HG03521 (cell line): Measurements from ENCODE around the gene CWC27.

ENCODE experiments used
- ATAC-seq: cut with Tn5 transposase; IDR thresholded peaks from one replicate; pipeline ENCODE4 v1.9.1; 2021; ENCODE audit warnings: mild to moderate bottlenecking, moderate library complexity; ENCODE audit not compliant: unreplicated experiment

CWC27 gene

GRCh38 chr5:64768358-64769312 lies at the start of gene CWC27, which contains the start of gene SREK1IP1:
Gene CWC27, plus strand, starts transcription at chr5:64768930. Its CDS starts 217 bp downstream, at chr5:64769147.
Gene SREK1IP1, minus strand, starts transcription at chr5:64768691. Its CDS starts 174 bp downstream, at chr5:64768517.
- peak; percentile 97 for ATAC-seq

DNA sequence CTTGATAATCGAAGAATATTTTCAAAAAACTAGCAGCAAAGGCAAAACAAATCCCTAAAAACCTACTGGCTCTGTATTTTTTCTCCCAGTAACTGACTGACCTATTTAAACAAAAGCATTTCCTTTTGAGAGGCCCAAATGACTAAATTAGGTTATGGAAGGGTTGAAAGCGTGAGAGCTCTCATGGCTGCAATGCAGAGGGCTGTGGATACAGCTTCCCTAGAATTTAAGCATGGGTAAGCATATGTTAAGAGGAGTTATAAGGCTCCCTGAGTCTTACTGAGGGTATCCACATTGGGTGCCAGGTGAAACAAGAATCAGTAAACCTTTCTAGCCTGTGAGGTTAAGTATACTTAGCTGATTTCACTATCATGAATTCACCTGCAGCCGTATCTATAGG lies 46.1 kb upstream of the CWC27 start:
- ATAC-seq, result no peak

DNA sequence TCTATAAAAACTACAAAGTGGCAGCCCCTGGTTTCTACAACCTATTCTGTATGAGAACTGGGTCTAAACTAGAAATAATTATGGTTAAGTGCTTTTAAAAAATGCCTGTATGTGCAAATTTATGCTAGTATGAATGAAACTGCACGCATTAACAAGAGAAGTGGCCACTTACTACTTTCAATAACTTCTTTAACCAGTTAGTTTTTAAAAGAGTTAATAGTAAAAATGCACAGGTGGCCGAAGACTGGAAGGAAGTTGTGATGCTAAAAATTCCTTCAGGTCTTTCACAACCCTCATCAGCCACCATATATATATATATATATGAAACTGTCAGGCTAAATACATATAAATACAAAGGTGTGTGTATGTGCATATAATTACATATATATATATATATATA lies 41.6 kb upstream of the CWC27 start:
- ATAC-seq, result no peak

DNA sequence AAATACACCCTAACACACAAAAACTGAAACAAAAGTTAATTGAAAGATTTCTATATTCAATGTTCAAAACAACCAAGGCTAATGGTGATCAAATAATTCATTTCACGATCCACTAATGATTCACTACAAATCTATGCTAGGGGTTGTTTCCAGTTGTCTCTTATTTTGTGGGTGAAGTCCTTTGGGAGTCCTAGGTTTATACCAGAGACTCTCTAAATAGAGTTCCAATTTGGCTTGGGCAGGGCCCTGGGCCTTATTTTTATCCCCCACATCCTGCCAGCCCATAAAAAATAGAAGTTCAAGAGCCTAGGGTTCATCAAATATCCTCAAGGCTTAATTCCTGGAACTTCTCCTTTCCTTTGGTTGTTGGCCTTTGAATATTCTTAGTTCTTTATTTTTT lies 26.3 kb upstream of the CWC27 start:
- ATAC-seq, result no peak

GRCh38 chr5:64742821-64743220 lies 25.9 kb upstream of the CWC27 start:
- no peak for ATAC-seq

DNA sequence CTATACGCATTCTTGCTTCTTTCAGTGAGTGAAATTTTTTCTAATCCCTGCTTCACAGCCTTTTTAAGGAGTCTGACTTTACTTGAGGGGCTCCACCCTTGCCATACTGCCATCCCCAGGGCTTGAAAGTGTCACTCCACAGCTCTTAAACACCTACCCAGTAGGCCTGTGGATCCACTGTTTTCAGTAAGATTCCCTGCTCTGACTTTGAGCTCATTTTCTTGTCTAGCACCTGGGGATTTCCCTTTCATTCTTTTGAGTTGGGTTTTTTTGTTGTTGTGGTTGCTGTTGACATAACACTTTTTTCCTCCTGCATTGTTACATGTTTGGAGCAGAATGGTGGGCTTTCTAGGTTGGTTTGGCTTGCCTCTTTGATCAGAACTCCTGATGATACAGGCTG lies 23.8 kb upstream of the CWC27 start:
- no peak for ATAC-seq

DNA sequence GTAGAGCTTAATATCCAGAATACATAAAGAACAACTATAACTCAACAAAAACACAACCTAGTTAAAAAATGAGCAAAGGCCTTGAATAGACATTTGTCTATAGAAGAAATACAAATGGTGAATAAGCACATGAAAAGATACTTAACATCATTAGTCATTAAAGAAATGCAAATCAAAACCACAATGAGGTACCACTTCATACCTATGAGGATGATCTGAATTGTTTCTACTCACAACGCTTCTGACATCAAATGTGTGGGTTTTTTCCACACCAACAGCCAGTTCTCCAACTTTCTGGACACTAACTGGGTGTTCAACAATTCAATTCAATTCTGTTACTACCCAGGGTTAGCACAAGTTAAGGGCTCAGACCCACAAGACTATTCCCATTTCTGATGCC lies 22.3 kb upstream of the CWC27 start:
- ATAC-seq, result no peak

DNA sequence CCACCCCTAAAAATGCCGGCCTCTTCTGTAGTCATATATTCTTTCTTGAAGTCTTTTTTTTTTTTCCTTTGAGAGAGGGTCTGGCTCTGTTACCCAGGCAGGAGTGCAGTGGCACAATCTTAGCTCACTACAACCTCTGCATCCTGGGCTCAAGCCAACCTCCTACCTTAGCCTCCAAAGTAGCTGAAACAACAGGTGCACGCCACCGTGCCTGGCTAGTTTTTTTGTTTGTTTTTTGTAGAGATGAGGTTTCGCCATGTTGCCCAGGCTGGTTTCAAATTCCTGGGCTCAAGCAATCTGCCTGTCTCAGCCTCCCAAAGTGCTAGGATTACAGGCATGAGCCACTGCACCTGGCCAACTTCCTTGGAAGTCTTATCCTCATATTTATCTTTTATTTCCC lies 19.3 kb upstream of the CWC27 start:
- no peak for ATAC-seq

DNA sequence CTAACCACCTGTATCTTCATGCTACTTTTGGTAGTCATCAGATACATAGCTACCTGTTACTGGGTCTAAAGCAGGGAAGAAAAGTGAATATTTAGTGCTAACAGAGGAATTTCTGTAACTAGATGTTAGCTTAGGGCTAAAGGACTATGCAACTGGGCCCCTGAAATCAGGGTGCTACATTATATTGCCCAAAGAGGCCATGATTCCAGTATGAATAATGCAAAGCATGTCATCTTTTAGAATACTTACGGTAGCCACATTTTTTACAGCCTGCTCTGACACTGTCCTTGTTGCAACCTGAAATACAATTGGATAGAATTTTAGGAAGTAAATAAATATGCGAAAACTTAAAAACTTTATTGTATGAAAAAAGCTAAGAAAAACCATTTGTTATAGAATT lies 14.7 kb upstream of the CWC27 start:
- no peak for ATAC-seq

GRCh38 chr5:64758901-64759300 lies 9.8 kb upstream of the CWC27 start:
- no peak for ATAC-seq

- no peak for ATAC-seq
Measured at GRCh38 chr5:64759960-64760660, 8.6 kb upstream of the CWC27 start.

DNA sequence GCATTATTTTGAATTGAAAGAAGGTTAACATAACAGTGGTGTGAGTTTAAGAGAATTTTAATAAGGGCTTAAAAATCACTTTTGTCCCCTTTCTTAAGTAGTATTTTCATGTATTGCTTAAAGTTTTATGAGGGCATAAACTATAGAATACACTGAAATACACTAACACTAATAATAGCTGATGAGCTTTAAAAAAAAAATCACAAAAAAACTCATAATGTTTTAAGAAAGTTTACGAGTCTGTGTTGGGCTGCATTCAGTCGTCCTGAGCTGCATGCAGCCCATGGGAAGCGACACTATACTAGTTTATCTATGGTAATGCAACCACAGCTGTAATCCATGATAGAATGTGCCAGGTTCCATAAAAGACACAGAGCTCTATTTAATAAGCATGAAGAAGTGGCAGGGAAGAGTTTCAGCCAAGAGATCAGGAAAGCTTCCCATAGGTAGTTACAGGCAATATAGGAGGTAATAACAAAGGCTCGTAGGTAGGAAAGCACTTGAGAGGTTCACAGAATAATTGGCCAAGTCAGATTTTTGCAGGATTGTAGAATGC lies 4.7 kb upstream of the CWC27 start:
- no peak for ATAC-seq

- no peak for ATAC-seq
Measured at GRCh38 chr5:64765804-64766504, 2.8 kb upstream of the CWC27 start.

GRCh38 chr5:64766941-64767340 lies 1.8 kb upstream of the CWC27 start:
- ATAC-seq, result no peak

GRCh38 chr5:64767959-64768357 lies 772 bp upstream of the CWC27 start:
- ATAC-seq, result peak; percentile 4

GRCh38 chr5:64769855-64770254 lies 1.1 kb downstream of the CWC27 start:
- no peak for ATAC-seq

GRCh38 chr5:64771736-64772135 lies 3.0 kb downstream of the CWC27 start:
- no peak for ATAC-seq

DNA sequence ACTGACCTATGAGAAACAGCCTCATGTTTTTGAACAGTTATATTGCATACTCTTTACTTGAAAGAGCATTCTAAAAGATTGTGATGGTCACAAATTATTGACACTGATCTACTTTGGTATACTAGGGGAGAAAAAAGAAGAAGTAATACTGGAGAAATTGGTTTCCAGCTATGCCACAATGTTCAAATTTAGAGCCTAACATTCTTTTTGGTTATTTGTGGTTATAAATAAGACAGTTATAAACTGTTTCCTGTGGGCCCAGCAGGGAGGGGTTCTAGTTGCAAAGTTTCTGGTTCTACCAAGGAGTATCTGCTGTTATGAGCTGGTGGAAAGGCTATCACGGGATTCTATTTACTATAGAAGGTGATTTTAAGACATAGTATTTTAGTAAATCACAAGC lies 4.8 kb downstream of the CWC27 start:
- ATAC-seq, result peak; percentile 33

DNA sequence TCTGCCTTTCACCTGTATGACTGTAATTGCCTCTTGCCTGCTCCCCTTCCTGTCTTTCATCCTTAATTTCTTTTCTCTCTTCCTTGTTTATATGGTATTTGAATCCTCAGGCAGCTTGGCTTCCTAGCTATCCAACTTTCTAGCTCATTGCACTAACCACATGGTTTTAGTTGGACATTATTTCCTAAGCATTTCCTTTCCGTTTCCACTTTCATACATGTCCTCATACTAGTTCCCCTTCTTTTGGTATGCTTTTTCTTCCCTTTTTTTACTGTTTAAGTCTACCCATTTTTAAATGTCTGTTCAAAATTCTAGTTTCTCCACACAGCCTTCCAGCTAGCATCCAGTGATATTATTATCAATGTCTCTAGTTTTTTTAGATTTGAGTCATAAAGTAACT lies 6.6 kb downstream of the CWC27 start:
- no peak for ATAC-seq

GRCh38 chr5:64784451-64785025 lies 15.8 kb downstream of the CWC27 start:
- peak; percentile 79 for ATAC-seq

GRCh38 chr5:64786372-64786771 lies 17.6 kb downstream of the CWC27 start:
- no peak for ATAC-seq
